ENCODE data around the gene ACVR1B.

ACVR1B gene

DNA sequence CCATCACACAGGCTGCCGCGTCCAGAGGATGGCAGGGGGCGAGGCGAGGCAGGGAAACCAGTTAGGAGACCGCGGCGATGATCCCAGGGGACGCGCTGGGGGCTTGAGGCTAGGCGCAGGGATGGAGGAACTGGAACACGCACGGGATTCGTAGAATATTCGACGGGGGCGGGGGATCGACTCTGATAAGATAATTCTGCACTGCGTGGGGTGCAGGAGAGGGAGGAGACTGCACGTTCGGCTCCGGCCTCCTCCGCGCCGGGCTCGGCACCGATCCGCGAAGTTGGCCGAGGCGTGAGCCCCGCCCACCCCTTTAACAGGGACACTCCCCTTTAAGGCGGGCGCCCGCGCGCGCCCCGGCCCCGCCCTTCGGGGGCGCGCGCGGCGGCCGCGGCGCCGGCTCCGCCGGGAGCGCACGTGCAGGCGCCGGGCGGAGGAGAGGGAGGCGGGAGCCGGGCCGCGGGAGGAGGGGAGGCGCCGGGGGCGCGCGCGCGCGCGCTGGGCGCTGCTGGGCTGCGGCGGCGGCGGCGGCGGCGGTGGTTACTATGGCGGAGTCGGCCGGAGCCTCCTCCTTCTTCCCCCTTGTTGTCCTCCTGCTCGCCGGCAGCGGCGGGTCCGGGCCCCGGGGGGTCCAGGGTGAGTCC lies at the start of gene ACVR1B:
TSS of gene ACVR1B (plus strand) at position 501 of the 644 bp plus-strand sequence. CDS start at position 546, 45 bp downstream.
- peak; percentile 83 for DNase-seq (ENCODE audit: low read depth)

GRCh38 chr12:51901881-51902280 lies 49.6 kb upstream of the ACVR1B start:
- DNase-seq (ENCODE audit: low read depth) = no peak

DNA sequence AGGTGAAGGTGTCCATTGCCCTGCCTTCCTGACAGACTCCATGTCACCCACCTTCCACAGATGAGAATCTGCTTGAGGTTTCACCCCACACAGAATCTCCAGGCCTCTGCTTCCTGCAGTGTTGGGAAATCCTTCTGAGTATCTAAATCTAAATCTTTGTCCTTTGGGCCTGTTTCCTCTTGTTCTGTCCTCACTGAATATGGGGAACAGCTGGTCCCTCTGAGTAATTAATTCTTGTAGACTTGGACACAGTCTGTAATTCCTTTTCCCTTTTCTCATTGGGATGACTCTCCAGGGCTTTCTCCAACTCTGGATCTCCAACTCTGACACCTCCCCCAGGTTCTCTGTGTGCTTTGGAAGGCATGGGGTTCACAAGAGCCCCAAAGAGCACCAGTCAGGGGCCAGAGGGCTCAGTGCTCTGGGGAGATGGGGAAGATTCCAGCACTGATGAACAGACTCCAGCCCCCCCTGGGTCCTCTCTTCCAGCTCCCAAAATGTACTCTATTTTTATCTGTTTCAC lies 46.5 kb upstream of the ACVR1B start:
- no peak for DNase-seq (ENCODE audit: low read depth)

DNA sequence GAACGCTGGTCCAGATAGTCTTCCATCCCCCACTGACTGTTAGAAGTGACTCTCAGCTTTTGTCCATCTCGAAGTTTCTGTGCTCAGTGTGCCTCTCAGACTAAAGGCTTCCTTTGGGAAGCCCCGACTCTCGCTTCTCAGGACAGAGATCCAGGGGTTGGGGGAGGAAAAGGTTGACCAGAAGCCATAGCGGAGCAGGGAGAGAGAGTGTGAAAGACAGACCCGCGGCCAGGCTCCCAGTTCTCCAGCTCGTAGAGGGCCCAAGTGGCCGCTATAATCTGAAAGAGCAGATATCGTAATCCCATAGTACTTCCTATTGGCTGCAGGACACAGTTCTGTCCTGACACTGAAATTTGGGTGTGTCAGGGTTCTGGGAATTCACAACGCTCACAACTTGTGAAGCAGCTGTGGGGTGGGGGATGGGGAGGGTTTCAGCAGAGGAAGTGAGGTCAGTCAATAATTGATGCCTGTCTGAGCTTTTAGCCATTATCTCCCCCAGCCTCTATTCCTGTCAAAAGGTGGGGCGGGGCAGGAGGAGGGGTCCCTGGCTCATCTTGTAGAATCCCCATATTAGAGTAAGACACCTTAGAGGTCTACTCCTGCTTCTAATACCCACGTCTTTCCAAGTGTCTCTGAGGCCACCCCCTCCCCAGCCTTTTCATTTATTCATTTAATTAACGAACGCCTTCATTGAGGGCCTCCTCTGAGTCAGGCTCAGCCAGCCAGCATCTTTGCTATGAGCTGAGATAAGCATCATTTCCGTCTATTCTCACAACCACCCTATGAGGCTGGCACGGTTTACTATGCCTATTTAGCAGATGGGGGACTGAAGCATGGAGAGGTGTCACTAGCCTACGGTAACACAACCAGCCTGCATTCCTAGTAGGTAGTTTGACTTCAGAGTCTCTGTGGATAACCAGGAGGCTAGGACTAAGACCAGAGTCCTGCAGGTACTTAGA lies 45.7 kb upstream of the ACVR1B start:
- no peak for DNase-seq (ENCODE audit: low read depth)

DNA sequence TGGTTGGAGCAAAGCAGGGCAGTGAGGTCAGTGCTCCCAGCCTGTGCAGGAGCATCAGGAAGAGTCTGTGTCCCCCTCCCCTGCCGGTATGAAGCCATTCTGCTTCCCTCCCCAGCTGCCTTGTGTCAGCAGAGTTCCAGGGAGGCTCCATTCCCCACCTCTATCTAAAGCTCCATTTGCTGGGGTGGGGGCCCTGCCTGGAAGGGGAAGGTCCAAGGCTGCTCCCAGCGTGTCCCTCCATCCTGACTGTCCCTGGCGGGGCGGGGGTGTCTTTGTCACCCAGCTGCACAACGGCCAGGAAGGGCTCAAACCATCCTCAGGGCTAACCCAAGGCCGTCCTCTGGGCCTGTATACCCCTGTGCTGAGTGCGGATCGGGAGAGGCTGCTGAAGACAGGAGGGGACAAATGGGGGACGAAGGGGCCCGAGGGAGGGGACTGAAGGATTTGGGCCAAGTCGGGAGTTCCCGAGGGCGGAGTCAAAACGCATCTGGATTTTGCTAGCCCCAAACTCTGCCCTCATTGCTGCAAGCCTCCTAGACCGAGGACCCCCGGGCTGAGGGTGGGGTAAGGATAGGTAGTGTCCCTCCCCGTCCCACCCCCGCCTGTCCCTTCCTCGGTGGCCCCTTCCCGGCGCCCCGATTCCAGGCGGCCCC lies 44.9 kb upstream of the ACVR1B start:
- DNase-seq (ENCODE audit: low read depth) = no peak

- DNase-seq (ENCODE audit: low read depth) = no peak
These were observed 44.2 kb upstream of the ACVR1B start, which contains the start of gene ACVRL1 for GRCh38 chr12:51907083-51907855. TSS of gene ACVRL1 (plus strand) at chr12:51907504. CDS start at chr12:51912475, 4,971 bp downstream.

DNA sequence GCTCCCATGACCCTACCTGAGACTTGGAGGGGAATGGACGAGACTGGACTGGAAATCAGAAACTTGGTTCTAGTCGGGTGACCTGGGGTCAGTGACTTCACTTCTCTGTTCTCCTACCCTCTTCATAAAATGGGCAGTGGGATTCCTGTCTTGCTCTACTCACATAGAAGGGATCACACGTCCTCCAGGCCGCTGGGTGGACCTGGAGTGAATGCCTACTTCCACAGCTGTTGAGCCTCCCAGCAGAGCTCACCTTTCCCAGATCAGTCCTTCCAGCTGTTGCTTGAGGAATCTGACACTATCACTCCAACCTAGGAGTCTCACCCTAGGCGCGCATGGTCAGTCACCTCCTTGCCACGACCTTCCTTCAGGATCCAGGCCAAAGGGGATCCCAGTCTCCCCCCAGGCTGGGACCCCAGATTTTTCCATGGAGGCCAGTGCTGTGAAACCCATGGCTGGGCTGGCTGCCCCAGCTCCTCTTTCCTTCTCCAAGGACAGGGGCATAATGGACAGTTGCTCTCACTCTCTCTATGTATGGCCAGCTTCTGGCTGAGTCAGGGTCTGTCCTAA lies 43.6 kb upstream of the ACVR1B start:
- DNase-seq (ENCODE audit: low read depth) = no peak

DNA sequence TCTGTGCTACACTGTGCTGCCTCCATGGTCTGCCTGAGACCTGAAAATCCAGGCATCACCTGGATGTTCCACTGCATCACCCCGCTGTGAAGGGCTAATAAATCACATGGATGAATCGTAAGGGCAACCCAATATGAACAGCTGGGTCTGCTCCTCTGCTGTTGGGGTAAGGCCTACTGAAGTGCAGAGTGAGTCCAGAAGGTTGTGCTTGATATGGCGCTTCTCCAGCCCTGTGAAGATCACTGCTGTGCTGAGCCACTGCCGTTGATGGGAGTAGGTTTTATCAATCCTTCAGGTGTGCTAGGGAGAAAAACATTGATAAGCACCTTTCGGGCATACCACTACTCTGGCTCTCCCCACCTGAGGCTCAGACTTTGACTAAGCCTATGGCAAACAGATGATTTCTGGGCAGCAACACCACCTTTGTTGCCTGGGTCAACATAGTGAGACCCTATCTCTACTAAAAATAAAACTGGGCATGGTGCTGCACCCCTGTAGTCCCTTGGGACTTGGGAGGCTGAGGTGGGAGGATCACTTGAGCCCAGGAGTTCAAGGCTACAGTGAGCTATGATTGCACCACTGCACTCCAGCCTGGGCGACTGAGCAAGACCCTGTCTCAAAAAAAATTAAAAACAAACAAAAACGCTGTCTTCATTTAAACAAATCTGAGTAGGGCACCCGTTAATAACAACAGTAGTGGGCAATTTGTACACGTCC lies 42.5 kb upstream of the ACVR1B start:
- DNase-seq (ENCODE audit: low read depth) = no peak

DNA sequence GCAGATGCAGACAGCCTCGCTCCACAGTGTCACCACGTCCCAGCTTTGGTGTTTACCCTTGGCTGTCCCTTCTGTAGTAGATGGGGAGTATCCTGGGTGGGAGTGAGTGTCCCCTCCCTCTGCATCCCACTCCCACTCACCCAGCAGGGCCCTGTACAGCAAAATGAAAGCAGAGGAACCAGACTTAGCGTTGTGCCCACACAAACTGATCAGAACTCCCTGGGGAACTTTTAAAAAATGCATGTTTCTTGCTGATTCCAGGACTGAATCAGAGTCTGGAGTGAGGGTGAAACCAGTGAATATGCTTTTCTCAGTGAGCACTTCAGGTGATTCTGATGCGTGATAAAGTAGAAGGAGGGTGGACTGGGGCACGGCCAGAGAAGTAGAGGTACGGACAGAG lies 41.3 kb upstream of the ACVR1B start:
- no peak for DNase-seq (ENCODE audit: low read depth)

DNA sequence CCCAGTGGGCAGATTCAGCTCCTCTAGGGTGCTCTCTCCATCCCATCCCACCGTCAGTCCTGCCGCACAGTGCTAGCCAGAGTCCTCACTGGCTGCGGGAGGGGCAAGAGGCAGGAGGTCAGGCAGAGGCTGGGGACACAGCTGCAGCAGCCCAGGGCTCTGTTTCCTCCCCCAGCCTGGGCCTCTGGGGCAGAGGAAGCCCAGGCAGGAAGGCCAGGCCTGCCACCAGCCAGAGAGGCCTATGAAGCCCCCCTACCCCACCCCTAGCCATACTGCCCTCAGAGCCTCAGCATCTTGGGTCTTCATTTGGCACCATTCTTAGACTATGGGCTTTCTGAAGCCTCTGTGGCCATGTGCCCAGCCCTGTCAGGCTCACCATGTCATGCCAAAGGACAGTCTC lies 40.8 kb upstream of the ACVR1B start:
- no peak for DNase-seq (ENCODE audit: low read depth)

- no peak for DNase-seq (ENCODE audit: low read depth)
These were observed 40.2 kb upstream of the ACVR1B start for GRCh38 chr12:51911307-51911706.

- DNase-seq (ENCODE audit: low read depth) = no peak
These were observed 39.4 kb upstream of the ACVR1B start for GRCh38 chr12:51911788-51912711.

- no peak for DNase-seq (ENCODE audit: low read depth)
These were observed 38.1 kb upstream of the ACVR1B start for GRCh38 chr12:51913071-51914033.

- DNase-seq (ENCODE audit: low read depth) = no peak
These were observed 37.2 kb upstream of the ACVR1B start for GRCh38 chr12:51914034-51914923.

DNA sequence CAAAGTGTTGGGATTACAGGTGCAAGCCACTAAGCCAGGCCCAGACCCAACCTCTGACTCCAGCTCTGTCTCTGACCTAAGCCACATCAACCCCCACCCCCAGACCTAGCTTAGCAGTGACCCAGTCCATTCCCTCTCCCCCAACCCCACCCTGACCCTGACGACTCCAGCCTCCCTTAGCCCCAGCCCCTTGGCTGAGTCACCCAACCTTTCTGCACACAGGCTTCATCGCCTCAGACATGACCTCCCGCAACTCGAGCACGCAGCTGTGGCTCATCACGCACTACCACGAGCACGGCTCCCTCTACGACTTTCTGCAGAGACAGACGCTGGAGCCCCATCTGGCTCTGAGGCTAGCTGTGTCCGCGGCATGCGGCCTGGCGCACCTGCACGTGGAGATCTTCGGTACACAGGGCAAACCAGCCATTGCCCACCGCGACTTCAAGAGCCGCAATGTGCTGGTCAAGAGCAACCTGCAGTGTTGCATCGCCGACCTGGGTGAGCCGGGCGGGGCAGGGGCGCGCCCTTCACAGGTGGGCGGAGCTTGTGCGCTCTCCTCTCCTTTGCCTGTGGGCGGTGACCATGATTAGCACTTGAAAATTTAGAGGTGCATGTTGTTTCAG lies 36.4 kb upstream of the ACVR1B start:
- no peak for DNase-seq (ENCODE audit: low read depth)

- DNase-seq (ENCODE audit: low read depth) = no peak
These were observed 35.5 kb upstream of the ACVR1B start for GRCh38 chr12:51915951-51916350.
